GM21786 (cell line): Measurements from ENCODE around the gene LDLRAP1.
"Not testable (repeated sequence)": the region's sequence is repeated elsewhere in the genome, so short reads cannot be mapped to it uniquely, and the experiment has no call there.

Experiments used
- ATAC-seq: cut with Tn5 transposase; IDR thresholded peaks from one replicate; pipeline ENCODE4 v1.9.1; 2021; ENCODE audit not compliant: unreplicated experiment

LDLRAP1 gene, protein sequence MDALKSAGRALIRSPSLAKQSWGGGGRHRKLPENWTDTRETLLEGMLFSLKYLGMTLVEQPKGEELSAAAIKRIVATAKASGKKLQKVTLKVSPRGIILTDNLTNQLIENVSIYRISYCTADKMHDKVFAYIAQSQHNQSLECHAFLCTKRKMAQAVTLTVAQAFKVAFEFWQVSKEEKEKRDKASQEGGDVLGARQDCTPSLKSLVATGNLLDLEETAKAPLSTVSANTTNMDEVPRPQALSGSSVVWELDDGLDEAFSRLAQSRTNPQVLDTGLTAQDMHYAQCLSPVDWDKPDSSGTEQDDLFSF

DNA sequence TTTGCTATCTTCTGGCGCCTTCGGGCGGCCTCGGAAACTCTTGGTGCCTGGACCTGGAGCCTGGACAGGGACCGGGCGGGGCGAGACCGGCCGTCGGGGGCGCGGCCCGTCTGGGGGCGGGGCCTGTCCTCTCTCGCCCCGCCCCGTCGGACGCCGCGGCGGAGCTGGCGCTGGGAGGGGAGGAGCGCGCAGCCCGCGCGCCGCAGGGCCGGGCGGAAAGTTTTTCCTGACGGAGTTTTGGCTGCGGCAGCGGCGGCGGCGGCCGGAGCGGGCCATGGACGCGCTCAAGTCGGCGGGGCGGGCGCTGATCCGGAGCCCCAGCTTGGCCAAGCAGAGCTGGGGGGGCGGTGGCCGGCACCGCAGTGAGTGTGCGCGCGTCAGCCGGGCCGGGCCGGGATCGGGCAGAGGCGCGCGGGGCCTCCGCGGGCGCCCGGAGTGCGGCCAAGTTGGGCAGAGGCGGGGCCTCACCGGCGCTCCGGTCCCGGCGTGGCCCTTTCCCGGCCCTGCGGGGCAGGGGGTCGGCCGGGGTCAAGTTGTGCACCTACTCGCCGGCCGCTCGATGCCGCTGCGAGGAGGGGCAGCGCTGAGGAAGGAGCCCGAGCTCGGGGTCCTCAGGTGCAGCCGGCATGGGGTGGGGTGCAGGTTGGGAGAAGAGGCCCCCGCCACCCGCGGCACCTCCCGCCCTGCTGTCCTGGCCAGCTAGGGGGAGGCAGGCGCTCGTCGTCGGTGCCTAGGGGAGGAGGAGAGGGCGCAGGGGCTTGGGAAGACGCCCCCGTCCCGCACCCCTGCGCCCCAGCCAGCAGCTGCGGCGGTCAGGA, at the start of gene LDLRAP1:
LDLRAP1 (plus strand) TSS at position 182 of the 818 bp plus-strand sequence; CDS start at position 275, 93 bp downstream.
- peak; percentile 75 for ATAC-seq

DNA sequence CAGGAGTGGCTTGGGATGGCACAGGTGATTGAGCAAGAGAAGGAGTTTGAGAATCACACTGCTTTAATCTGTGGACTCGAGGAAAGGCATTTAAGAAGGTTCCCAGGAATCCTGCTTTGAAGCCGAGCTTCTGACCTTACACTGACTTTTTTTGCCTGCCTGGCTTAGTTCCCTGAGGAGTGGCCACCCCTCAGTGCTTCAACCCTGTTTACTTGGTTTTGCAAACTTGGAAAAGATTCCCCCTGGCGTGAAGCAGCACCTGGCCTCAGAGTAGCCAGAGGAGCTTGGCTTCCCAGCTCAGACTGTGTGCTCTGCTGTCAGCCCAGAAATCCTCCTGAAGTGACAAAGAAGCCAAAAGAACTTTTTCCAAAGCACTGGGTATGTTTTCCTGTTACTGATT, 48.5 kb upstream of the LDLRAP1 start:
- no peak for ATAC-seq

DNA sequence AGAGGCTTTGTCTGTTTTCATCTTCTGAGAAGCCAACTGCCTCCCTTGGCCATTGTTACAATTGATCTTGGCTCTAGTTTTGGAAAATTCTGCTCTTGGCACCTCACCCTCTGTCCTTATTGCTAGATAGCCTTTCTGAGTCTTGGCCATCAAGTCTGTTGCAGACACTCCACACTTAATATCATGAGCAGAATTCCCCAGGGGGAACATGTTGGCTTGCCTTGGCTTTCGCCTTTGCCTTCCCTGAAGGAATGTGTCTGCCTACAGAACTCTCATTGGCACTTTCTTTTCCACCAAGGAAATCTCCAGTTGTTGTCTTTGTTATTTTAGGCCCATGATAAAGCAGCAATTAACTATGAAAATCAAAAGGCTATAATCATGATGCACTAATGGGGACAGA, 42.7 kb upstream of the LDLRAP1 start:
- no peak for ATAC-seq

DNA sequence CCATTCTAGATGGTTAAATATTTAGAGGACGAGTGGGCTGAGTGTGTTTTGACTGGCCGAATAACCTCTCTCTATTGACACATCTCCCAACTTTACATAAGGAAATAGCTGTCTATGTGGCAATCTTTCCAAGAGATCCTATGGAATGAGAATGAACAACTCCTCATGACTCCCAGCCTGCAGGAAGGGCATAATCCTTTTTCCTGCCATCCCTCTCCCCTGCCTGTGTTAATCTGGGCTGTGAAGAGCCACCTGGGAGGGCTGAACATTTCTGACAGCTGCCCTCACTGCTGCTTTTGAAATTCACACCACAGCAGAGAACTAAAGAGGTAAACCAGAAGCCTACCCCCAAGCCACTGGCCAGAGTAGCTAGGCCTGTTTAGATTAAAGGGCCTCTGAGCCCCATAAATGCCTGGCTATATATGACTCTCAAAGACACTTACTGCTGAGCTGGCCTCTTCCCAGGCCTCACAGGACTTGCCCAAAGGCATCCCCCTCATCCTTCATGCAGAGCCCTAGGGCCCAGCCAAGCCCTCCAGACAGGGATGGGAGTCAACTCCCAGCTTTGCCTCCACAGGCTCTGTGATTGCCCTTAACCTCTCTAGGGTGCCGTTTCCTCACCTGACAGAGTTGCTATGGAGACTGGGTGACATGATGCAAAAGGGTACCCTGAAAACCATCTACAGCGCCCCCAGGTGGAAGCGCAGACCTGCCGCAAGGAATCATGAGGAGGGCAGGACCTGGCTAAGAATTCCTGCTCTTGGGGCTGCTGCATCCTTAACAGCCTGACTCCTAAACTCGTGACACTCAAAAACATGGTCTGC, 42.0 kb upstream of the LDLRAP1 start:
- no peak for ATAC-seq

DNA sequence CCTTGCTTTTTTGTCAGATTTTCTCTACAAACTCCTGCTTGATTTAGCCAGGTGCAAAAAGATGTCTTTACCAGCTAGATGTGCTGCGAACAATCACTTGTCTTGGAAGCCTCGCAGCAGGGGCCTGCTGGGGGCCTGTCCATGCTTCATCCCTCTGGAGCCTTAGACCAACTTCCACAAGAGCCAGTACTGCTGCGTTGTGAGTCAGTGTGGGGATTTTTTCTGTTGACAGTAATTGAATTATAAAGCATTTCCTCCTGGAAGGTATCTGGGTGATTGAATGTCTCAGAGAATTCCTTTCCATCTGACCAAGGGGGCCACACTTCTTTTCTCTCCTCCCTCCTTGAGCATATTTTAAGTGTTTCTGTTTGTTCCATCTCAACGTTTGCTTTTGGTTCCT, 40.4 kb upstream of the LDLRAP1 start:
- ATAC-seq: no peak

DNA sequence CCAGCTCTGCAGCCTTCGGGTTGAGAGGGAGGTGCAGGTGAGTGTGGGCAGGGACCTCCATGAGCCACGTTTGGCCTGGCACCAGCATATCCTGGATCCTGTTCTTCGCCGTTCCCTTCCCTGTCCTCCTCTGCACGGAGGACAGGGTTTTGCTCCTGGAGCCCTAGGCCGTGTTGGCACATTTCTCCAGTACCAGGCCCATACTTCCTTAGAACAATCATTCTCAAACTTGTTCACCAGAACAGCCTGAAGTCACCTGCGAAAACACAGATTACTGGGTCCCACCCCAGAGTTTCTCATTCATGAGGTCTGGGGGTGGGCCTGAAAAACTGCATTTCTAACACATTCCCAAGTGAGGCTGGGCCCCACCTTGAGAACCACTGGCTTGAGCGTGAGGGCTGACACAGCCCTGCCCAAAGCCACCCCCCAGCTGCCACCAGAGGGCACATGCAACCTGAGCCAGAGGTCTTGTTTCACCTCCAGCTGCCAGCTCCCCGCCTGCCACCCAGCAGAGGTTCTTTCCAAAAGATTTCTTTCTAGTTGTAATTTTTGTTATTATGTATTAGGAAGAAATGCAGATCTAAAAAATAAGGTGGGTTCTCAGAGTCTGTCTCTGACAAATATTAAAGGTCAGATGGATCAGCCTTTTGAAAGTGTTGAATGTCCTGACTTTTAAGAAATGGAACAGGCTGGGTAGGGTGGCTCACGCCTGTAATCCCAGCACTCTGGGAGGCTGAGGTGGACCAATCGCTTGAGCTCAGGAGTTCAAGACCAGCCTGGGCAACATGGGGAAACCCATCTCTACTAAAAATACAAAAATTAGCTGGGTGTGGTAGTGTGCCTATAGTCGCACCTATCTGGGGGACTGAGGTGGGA, 39.6 kb upstream of the LDLRAP1 start:
- ATAC-seq: no peak

DNA sequence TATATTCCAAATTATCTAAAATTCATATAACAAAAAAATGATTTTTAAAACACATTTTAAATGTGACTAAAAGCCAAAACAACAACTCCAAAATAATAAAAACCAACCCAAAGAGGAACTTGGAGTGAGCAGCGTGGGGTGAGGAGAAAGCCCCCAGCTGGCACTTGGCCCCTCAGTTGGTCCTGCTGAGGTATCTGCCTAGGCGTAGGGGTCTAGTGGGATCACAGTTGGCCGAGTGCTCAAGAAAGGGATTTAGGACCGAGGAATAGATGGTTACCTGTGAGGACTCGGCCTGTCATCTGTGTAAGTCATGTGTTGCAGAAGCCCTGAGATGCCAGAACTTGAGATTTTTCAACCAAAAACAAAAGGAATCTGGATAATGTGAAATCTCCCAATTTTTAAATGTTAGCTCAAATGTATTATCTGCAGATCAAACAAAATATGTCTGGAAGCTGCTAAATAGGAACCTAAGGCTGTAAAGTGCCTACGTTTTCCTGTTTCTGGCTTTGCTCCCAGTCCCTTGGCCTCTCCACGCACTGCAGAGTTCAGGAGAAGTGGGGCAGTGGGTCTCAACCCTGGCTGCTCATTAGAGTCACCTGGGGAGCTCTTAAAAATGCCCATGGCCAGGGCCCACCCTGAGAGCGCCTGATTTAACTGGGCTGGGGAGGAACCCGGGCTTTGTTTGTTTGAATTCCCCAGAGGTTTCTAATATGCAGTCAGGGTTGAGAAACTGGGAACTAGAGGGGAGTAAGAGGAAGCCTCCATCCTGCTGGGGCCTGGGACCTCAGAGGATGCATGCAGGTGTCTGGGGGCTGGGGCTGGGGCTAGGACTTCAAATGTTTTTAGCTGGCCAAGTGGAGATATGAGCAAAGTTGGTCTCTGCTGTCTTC, 38.5 kb upstream of the LDLRAP1 start:
- no peak for ATAC-seq

DNA sequence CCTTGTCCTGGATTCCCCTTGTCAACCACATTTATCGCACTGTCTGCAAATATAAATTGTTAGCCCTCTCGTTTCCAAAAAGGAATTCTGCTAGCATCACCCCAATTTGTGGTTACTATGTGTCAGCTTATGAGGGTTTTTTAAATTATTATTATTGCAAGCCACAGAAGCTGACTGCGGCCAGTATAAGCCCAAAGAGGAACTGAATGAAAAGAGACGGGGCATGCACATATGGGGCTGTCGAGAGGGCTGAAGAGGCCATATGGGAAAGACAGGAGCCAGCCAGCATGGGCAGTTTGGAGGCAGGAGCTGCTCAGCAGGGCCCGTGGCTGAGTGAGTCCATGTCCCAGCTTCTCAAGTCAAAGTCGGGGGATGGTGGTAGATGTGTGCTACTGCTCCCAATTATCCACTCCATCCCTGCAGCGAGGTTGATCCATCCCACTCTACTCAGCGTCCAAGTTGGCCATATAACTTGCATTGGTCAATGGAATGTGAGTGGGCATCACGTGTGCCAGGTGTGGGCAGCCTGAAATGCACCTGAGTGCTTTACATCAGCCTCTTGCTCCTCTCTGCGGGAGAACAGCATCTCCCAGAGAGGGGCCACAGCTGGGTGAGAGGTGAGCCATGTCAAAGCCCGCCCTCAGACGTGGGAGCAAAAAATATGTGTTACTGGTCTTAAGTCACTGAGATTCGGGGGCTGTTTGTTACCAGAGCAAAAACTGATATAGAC, 37.6 kb upstream of the LDLRAP1 start:
- ATAC-seq: no peak

DNA sequence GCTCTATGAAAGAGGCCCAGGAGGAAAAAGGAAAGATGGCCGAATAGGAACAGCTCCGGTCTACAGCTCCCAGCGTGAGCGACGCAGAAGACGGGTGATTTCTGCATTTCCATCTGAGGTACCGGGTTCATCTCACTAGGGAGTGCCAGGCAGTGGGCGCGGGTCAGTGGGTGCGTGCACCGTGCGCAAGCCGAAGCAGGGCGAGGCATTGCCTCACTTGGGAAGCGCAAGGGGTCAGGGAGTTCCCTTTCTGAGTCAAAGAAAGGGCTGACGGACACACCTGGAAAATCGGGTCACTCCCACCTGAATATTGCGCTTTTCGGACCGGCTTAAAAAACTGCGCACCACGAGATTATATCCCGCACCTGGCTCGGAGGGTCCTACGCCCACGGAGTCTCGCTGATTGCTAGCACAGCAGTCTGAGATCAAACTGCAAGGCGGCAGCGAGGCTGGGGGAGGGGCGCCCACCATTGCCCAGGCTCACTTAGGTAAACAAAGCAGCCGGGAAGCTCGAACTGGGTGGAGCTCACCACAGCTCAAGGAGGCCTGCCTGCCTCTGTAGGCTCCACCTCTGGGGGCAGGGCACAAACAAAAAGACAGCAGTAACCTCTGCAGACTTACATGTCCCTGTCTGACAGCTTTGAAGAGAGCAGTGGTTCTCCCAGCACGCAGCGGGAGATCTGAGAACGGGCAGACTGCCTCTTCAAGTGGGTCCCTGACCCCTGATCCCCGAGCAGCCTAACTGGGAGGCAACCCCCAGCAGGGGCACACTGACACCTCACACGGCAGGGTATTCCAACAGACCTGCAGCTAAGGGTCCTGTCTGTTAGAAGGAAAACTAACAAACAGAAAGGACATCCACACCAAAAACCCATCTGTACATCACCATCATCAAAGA, 36.6 kb upstream of the LDLRAP1 start:
- not testable (repeated sequence) for ATAC-seq

DNA sequence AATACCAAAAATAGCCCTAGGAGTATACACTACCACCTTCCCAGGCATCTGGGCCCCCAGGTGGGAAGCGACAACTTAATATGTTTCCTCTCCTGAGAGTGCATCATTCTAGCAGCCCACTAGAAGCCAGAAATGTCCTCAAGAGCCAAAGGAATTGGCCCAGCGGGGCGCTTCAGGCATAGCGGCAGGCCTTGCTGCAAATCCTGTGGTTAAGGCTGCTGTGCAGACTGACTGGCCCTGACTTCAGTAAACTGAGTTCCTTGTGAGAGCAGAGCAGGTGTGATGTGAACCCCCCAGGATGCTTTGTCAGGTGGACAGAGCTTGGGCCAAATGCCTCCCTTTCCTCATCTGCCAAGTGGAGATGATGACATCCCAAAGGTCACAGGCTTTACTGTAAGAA, 29.7 kb upstream of the LDLRAP1 start:
- ATAC-seq: no peak

DNA sequence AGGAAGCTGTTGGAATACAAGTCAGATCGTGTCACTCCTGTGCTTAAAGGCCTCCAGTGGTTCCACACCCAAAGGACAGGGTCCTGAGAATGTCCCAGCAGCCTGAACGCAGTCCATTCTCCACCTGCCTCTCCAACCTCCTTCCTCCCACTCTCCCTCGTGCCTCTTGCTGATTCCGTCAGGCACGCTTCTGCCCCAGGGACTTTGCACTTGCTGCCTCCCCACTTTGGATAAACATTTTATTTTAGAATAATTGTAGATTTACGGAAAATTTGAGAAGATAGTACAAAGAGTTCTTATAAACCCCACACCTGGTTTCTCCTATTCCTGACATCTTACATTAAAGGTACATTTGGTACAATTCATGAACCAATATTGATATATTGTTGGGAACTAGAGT, 28.4 kb upstream of the LDLRAP1 start:
- ATAC-seq: no peak

DNA sequence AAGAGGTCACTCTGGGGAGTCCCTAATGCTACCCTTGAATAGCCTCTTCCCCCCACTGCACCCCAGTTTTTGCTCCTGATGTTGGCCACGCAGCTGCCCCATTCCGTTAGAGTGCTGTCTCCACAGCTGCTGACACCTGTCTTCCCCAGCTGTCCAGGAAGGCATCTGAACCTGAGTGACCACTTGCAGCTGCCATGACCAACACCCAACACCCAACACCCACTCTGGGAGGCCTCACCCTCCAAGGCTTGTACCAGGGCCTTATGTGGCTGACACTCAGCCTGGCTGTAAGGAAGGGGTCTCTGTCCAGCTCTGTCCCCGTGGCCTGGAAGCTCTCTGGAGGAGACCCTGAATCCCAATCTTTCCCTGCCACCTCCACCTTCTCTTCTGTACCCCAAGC, 26.7 kb upstream of the LDLRAP1 start:
- no peak for ATAC-seq

DNA sequence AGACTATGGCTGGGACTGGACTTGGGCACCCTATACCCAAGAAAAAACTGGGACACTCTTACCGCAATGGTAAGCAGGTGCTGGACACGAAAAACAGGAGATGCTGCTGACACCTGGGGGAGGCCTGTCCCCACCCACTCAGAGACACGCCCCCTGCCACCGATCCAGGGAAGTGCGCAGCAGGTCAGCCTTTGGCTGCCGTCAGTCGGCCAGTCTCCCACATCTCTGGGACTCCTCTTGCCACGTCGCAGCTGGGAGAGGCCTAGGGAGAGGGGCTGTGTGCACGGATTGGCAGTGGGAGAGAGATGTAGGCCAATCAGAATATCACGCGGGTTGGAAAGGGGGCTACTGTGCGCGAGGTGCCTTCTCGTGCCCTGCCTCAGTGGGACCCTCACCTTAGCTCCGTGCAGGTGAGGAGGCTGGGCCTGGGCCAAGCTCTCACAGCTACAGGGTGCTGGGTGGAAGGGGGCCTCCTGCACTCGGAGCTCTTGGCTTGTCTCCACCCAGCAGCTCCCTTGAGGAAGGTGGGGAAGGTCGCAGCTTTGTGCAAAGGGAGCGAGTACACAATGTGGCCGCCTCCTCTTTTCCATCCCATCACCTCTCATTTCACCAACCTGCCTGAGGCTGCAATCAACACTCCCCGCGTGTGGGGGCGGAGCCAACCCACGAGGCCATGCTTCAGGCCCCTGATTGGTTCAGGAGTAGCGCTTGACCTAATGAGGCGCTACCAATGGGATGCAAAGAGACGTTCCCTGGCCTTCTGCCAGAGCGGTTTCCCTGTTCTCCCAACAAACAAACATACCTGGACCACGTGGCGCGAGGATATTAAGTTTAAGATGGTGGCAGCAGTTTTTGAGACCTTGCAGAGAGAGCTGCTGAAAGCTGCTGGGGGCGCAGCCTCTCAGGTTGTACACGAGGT, 25.7 kb upstream of the LDLRAP1 start:
- no peak for ATAC-seq

DNA sequence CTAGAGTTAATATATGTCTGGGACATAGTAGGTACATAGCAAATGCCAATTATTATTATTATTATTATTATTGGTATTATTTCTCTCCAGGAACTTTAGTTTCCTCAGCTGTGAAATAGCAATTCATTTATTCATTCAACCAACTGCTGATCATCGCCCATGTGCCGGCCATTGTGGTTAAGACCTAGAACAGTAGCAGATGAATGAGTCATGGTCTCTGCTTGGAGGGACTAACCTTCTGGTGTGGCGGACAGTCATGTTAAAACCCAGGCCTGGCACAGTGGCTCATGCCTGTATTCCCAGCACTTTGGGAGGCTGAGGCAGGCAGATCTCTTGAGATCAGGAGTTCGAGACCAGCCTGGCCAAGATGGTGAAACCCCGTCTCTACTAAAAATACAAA, 23.8 kb upstream of the LDLRAP1 start:
- ATAC-seq: no peak

DNA sequence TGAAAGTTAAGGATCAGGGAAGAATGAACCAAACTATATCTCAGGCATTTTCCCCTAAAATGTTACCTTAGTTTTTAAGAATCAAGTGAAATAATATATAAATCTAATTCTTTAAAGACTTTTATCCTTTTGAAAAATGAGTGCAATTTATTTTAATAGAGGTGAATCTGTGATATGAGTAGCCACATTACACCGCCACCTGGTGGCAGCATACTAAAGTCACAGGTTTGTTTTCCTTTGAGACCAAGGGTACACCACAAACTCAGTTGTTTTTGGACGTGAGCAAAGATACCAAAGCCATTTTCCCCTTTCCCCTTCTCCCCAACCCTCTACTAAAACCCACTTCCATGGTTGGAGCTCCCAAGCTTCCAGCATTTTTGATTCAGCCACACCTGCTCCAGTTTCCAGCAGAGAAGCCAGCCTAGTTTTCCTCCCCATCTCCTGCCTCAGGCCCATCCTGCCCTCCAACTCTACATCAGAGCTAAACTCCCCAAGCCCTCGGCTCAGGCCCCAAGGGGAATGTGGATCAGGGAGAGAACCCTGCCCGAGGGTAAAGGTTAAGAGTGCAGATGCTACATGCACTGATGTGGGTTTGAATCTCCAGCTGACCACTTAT, 22.9 kb upstream of the LDLRAP1 start:
- no peak for ATAC-seq

DNA sequence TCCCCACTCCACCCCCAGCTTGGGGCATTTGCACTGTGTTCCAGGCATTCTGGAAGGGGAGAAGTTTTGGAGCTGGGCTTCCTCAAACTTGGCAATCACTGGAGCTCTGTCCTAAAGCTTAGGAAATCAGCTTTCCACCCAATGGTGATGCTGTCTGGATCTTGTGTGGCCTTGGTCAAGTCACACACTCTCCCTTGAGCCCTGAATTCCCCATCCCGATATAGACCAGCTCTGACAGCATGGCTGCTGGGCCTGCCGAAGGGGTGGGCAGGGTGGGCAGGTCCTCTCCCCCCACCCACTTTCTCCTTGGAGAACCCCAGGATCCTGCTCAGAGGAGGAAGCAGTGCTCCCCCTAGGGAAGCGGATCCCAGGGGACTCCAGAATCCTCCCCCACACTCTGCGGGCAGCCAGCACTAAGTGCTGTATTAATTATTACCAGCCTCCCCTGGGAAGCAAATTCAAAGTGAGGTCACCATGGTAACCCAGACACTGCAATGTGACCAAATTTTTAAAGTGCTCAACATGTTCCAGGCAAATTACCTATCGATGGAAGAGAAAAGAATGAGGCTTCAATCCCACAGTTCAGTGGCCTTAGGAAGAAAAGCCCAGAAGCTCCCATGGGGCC, 21.3 kb upstream of the LDLRAP1 start:
- ATAC-seq: no peak
